HL-60/S4 treated with phorbol 12-myristate 13-acetate at 8.2 ng/mL for 4 days and 3 days (cell line): ENCODE data around the gene MLPH.

Experiments used
- in situ Hi-C: fragments of 300-500 bp; cut with MboI; formaldehyde crosslinking; loops from 2 replicates; pipeline ENCODE4 v1.15.0; 2022; ENCODE audit warnings: low sequenced_read_pairs

Gene MLPH

GRCh38 chr2:237478979-237479378 lies 8.1 kb upstream of the MLPH start:
- in situ Hi-C loops: no loop called here

- in situ Hi-C loops: loop anchor here (5.0 kb wide), 1 partner anchor 47 kb away; no protein-coding TSS in a partner anchor
Observed at GRCh38 chr2:237479747-237480146, 7.3 kb upstream of the MLPH start.

- in situ Hi-C loops: loop anchor here (5.0 kb wide), 1 partner anchor 48 kb away; no protein-coding TSS in a partner anchor
Observed at GRCh38 chr2:237480556-237480955, 6.5 kb upstream of the MLPH start.

GRCh38 chr2:237480988-237481525 lies 6.0 kb upstream of the MLPH start:
- in situ Hi-C loops: loop anchor here (5.0 kb wide), 1 partner anchor 49 kb away; no protein-coding TSS in a partner anchor

GRCh38 chr2:237482485-237482884 lies 4.6 kb upstream of the MLPH start:
- in situ Hi-C loops: loop anchor here (5.0 kb wide), 1 partner anchor 50 kb away; no protein-coding TSS in a partner anchor

- in situ Hi-C loops: loop anchor here (5.0 kb wide), 1 partner anchor 51 kb away; no protein-coding TSS in a partner anchor
Observed at GRCh38 chr2:237483018-237483731, 3.9 kb upstream of the MLPH start.

GRCh38 chr2:237485304-237485703 lies 1.7 kb upstream of the MLPH start:
- in situ Hi-C loops: no loop called here

- in situ Hi-C loops: no loop called here
Observed at GRCh38 chr2:237485844-237486243, 1.2 kb upstream of the MLPH start.

GRCh38 chr2:237486334-237486818 lies 675 bp upstream of the MLPH start:
- in situ Hi-C loops: no loop called here

- in situ Hi-C loops: no loop called here
Observed at GRCh38 chr2:237487496-237487895, 445 bp downstream of the MLPH start.

GRCh38 chr2:237488295-237488694 lies 1.2 kb downstream of the MLPH start:
- in situ Hi-C loops: no loop called here

- in situ Hi-C loops: no loop called here
Observed at GRCh38 chr2:237488901-237489860, 2.1 kb downstream of the MLPH start.

- in situ Hi-C loops: no loop called here
Observed at GRCh38 chr2:237490009-237490711, 3.1 kb downstream of the MLPH start.

GRCh38 chr2:237490795-237491194 lies 3.7 kb downstream of the MLPH start:
- in situ Hi-C loops: no loop called here

GRCh38 chr2:237491515-237492118 lies 4.6 kb downstream of the MLPH start:
- in situ Hi-C loops: no loop called here

GRCh38 chr2:237492137-237492890 lies 5.3 kb downstream of the MLPH start:
- in situ Hi-C loops: no loop called here

GRCh38 chr2:237494066-237494465 lies 7.0 kb downstream of the MLPH start:
- in situ Hi-C loops: no loop called here

GRCh38 chr2:237495521-237496117 lies 8.6 kb downstream of the MLPH start:
- in situ Hi-C loops: no loop called here

- in situ Hi-C loops: no loop called here
Observed at GRCh38 chr2:237496428-237496827, 9.4 kb downstream of the MLPH start.
